Calu3 (cell line): ENCODE results near the gene NEURL2. TPM values are rescaled to one million over a fixed set of nuclear protein-coding genes. Genes with fewer than 3 reads are reported as not detected.
"Not testable (repeated sequence)": the region's sequence is repeated elsewhere in the genome, so short reads cannot be mapped to it uniquely, and the experiment has no call there.

Experiments used
- BruUV-seq: library from RNA; stranded (reverse); fragments of 400-500 nt; replicated peaks from 2 replicates; lab custom pipeline; 2021; lab: Mats Ljungman, UMichigan
- CTCF ChIA-PET: fragments of 300-600 bp; sonication (Branson Sonifier 250); formaldehyde crosslinking; loops from one replicate; lab custom pipeline; 2022; ENCODE audit warnings: antibody characterized with exemption; lab: Charles Lee
- DNase-seq: peaks from one replicate; pipeline ENCODE4 v3.0.0; 2022
- H3K27ac Mint-ChIP-seq: one replicate; pipeline ENCODE4 v1.8.0; 2022; ENCODE audit warnings: mixed read lengths; ENCODE audit not compliant: unreplicated experiment
- H3K27me3 Mint-ChIP-seq: one replicate; pipeline ENCODE4 v1.8.0; 2022; ENCODE audit warnings: mixed read lengths; ENCODE audit not compliant: unreplicated experiment
- H3K36me3 Mint-ChIP-seq: one replicate; pipeline ENCODE4 v1.8.0; 2022; ENCODE audit warnings: mild to moderate bottlenecking, moderate library complexity, mixed read lengths; ENCODE audit not compliant: insufficient read depth, unreplicated experiment
- H3K4me1 Mint-ChIP-seq: one replicate; pipeline ENCODE4 v1.8.0; 2022; ENCODE audit warnings: mild to moderate bottlenecking, low read depth, mixed read lengths; ENCODE audit not compliant: unreplicated experiment
- H3K4me3 Mint-ChIP-seq: one replicate; pipeline ENCODE4 v1.8.0; 2022; ENCODE audit warnings: mild to moderate bottlenecking, low read depth, moderate library complexity, mixed read lengths; ENCODE audit not compliant: unreplicated experiment
- H3K9me3 Mint-ChIP-seq: one replicate; pipeline ENCODE4 v1.8.0; 2022; ENCODE audit warnings: low read depth, mixed read lengths; ENCODE audit not compliant: unreplicated experiment
- CTCF ChIP-seq: fragments of 200-600 bp; IDR thresholded peaks from one replicate; pipeline ENCODE4 v1.8.0; 2022; ENCODE audit warnings: antibody characterized with exemption; ENCODE audit not compliant: unreplicated experiment
- intact Hi-C: fragments of 100-400 bp; cut with micrococcal nuclease; formaldehyde crosslinking; loops from one replicate; pipeline ENCODE4 v1.10.0; 2022; ENCODE audit not compliant: unreplicated experiment
- total RNA-seq: library from RNA; stranded (reverse); gene quantifications from 2 replicates; pipeline ENCODE4 v1.2.3, GENCODE V29; 2022

The NEURL2 gene
- total RNA-seq, 1 experiment from 2014 or later = 6.8 TPM

GRCh38 chr20:45878076-45878761, 12.8 kb downstream of the NEURL2 start:
- H3K36me3 Mint-ChIP-seq = peaks cover 26% of the 10 kb centered on the region
- TF ChIP-seq CTCF = no peak
- no peaks in the 10 kb centered on the region for H3K27me3 Mint-ChIP-seq
- no peak for DNase-seq
- H3K4me1 Mint-ChIP-seq = peaks cover 16% of the 10 kb centered on the region
- CTCF ChIA-PET = interaction anchor here (0.6 kb wide), 2 partner anchors 55 to 64 kb away, joined by 5 to 6 read pairs; no protein-coding TSS in a partner anchor
- H3K4me3 Mint-ChIP-seq = no peak overlapping the region
- no TSS peak for BruUV-seq
- no peaks in the 10 kb centered on the region for H3K9me3 Mint-ChIP-seq
- intact Hi-C loops = no loop called here
- no peak overlapping the region for H3K27ac Mint-ChIP-seq

GRCh38 chr20:45874576-45874975, 16.4 kb downstream of the NEURL2 start:
- Mint-ChIP-seq H3K36me3 (no peaks in the 10 kb centered on the region), H3K9me3 (no peaks in the 10 kb centered on the region), H3K27me3 (no peaks in the 10 kb centered on the region), H3K4me1 (peaks cover 8% of the 10 kb centered on the region), H3K27ac (no peak overlapping the region), H3K4me3 (no peak overlapping the region)
- intact Hi-C loops = no loop called here
- CTCF ChIA-PET = no interaction called here
- no peak for DNase-seq
- TF ChIP-seq CTCF = no peak
- BruUV-seq = no TSS peak

- intact Hi-C loops, H3K4me3 Mint-ChIP-seq, H3K27me3 Mint-ChIP-seq, H3K9me3 Mint-ChIP-seq, H3K36me3 Mint-ChIP-seq, H3K27ac Mint-ChIP-seq, BruUV-seq, CTCF ChIA-PET, DNase-seq, H3K4me1 Mint-ChIP-seq: not testable (repeated sequence)
These were observed 16.9 kb downstream of the NEURL2 start for GRCh38 chr20:45874104-45874481.

GRCh38 chr20:45873409-45874103, 17.5 kb downstream of the NEURL2 start:
- intact Hi-C loops = no loop called here
- Mint-ChIP-seq H3K27ac (no peak overlapping the region), H3K9me3 (no peaks in the 10 kb centered on the region), H3K4me1 (peaks cover 8% of the 10 kb centered on the region), H3K36me3 (no peaks in the 10 kb centered on the region), H3K27me3 (no peaks in the 10 kb centered on the region), H3K4me3 (no peak overlapping the region)
- CTCF ChIA-PET = interaction anchor here (1.8 kb wide), 1 partner anchor 7 kb away, joined by 4 read pairs; the partner anchor contains the start of gene ZSWIM1
- no TSS peak for BruUV-seq
- no peak for DNase-seq
- no peak for TF ChIP-seq CTCF
